IPS-NIHi7 (cell line): ENCODE results near the gene C12orf57.

Experiments used
- DNase-seq: peaks from one replicate; pipeline ENCODE4 v3.0.0; 2012; ENCODE audit warnings: mixed read lengths; ENCODE audit errors: extremely low spot score

C12orf57 gene

DNA sequence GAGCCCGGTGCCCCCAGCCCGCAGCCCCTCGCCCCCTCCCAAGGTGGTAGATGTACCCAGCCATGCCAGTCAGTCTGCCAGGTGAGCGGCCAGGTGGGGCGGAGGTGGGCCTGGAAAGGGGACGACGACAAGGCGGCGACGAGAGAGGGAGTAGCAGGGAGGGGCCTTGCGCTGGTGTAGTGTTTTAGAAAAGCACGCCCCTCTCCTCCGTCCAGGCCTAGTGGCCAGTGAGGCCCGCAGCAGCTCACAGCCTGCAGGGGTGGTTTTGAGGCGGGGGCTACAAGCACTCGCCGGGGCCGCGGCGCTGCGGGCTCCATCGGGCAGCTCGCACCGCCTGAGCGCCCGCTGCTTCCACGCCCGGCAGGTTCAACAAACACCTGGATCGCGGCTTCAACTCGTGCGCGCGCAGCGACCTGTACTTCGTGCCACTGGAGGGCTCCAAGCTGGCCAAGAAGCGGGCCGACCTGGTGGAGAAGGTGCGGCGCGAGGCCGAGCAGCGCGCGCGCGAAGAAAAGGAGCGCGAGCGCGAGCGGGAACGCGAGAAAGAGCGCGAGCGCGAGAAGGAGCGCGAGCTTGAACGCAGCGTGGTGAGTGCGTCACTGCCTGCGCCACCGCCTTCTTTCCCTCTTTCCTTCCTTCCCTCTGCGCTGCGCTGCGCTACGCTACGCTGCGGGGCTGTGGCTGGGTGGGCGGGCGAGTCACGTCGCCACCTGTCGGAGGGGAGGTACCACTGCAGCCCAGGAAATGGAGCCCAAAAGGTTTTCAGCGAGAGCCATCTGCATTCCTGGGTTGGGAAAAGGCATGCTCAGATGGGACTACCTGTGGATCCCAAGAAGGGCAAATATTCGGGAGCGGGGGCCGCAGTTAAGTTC lies 6.1 kb upstream of the C12orf57 start:
- DNase-seq: peak; percentile 75

DNA sequence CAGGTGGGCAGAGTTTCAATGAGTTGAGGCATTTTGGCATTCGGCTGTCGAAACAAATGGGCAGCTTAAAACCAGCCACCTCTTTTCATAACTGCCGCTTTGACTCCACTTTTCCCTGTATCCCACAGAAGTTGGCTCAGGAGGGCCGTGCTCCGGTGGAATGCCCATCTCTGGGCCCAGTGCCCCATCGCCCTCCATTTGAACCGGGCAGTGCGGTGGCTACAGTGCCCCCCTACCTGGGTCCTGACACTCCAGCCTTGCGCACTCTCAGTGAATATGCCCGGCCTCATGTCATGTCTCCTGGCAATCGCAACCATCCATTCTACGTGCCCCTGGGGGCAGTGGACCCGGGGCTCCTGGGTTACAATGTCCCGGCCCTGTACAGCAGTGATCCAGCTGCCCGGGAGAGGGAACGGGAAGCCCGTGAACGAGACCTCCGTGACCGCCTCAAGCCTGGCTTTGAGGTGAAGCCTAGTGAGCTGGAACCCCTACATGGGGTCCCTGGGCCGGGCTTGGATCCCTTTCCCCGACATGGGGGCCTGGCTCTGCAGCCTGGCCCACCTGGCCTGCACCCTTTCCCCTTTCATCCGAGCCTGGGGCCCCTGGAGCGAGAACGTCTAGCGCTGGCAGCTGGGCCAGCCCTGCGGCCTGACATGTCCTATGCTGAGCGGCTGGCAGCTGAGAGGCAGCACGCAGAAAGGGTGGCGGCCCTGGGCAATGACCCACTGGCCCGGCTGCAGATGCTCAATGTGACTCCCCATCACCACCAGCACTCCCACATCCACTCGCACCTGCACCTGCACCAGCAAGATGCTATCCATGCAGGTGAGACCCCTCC lies 5.2 kb upstream of the C12orf57 start:
- no peak for DNase-seq

DNA sequence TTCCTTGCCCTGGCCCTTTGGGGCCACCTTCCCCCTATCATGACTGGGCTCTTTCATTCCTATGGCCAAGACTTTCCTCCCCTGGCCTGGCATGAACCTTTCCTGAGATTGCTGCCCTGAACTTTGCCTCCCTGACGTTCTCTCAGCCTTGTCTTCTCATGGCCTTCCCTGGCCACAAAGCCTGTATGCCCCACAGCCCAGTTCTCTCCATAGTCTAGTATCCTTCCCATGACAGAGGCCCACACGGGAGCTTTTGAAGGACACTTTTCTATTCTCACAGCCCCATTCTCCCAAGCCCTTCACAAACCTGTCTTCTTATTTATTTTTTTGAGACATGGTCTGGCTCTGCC lies 4.7 kb upstream of the C12orf57 start:
- DNase-seq: no peak

DNA sequence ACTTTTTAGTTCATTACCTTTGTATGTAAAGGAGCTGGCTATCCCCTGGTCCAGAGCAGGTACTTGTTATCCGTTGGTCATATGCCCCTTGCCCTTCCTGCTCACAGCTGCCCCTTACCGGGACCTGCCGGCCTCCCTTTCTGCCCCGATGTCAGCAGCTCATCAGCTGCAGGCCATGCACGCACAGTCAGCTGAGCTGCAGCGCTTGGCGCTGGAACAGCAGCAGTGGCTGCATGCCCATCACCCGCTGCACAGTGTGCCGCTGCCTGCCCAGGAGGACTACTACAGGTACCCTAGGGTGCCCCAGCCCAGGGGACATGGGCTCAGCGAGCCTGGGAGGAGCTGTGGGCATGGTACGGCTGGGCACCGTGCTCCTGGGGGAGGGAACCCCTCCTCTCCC lies 2.6 kb upstream of the C12orf57 start:
- DNase-seq: no peak

DNA sequence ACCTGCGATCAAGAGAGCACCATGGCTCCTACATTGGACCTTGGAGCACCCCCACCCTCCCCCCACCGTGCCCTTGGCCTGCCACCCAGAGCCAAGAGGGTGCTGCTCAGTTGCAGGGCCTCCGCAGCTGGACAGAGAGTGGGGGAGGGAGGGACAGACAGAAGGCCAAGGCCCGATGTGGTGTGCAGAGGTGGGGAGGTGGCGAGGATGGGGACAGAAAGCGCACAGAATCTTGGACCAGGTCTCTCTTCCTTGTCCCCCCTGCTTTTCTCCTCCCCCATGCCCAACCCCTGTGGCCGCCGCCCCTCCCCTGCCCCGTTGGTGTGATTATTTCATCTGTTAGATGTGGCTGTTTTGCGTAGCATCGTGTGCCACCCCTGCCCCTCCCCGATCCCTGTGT lies 2.0 kb upstream of the C12orf57 start:
- DNase-seq: no peak

DNA sequence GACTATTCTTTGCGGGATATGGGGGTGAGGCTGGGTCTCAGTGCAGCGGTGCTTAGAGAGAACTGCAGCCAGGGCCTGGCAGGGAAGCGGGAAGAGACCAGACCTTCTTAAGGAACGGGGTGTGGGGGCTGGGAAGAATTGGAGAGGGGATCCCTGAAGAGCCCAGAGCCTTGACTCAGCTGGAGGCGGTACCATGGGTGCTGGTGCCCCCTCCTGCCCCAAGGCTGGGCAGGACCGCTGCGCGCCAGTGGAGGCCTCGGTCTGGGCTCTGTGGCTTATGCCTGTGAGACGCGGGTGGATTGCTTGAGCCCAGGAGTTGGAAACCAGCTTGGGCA lies 1.5 kb upstream of the C12orf57 start:
- no peak for DNase-seq

DNA sequence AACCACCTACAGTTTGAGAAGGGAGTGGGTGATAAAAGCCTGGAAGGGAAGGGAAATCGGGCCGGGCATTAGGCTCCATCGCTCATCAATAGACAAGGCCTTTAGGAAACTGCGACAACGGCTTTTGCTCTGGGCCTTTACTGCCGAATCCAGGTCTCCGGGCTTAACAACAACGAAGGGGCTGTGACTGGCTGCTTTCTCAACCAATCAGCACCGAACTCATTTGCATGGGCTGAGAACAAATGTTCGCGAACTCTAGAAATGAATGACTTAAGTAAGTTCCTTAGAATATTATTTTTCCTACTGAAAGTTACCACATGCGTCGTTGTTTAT lies 467 bp upstream of the C12orf57 start:
- peak; percentile 83 for DNase-seq

DNA sequence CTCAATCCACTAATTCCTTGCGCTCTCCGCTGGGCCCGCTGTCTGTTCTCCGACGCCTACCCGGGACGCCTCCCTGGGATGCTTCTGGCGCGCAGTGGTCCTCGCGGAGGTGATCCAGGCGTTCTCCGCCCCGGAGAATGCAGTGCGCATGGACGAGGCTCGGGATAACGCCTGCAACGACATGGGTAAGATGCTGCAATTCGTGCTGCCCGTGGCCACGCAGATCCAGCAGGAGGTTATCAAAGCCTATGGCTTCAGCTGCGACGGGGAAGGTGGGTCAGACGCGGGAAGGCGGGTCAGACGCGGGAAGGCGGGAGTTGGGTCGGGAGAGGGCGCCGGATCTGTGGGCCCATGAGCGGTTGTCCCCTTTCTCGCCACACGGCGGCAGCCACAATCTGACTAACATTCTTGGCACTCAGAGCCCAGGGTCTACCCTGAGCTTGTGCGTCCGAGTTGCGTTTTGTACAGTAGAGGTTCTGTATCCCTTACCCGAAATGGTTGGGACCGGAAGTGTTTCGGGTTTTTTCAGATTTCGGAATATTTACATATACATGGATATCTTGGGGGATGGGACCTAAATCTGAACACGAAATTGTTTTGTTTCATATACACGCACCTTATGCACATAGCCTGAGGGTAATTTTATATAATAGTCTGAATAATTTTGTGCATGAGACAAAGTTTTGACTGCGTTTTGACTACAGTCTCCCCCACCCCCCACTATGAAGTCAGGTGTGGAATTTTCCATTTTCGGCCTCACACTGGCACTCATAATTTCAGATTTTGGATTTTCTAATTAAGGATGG lies 762 bp downstream of the C12orf57 start:
- DNase-seq: peak; percentile 80

DNA sequence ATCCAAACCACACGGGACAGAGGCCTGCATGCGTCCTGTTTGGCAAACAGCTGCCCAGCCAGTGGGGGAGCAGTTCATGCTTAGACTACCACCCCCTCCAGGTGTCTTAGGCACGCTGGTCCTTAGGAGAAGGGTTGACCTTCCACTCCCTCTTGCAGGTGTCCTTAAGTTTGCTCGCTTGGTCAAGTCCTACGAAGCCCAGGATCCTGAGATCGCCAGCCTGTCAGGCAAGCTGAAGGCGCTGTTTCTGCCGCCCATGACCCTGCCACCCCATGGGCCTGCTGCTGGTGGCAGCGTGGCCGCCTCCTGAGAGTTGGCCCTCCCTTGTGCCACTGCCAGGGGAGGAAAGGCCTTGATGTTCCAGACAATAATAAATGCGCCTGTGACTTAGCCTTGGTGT lies 1.8 kb downstream of the C12orf57 start:
- DNase-seq: no peak

DNA sequence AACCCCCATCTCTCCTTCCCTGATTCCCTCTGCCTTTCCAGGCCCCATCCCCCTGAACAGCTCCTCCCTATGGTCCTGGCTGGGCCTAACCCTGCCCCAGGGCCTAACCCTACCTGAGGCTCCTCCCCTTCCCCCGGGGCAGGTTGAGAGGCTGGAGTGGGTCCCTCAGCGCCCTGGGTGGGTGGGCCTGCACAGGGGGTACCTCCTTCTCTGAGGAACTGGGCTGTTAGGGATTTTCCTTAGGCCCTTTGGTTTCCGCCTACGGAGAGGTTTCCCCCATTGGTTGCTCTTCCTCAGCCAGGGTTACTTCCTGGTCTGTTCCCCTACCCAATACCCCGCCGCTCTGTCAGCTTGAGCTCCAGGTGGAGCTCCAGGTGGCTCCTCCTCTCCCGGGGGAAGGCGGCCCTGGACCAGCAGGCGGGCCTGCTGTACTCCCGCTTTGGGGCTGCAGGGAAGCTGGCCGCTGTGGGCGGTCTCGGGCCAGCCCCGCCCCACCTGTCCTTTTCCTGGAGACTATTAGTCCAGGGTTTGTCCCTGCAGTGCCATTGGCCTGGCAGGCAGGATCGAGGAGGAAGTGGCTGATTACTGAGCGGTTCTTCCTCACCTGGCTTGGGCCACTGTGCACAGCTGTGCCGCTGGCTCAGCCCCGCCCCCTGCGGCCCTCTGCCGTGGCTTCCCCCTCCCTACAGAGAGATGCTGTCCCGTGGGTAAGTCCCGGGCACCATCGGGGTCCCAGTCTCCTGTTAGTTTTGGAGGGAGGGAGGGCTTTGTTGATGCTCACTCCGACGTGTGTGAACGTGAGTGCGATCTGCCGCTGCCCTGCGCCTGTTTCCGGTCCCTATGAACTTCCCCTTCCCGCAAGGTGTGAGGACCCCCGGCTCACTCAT lies 2.5 kb downstream of the C12orf57 start:
- peak; percentile 94 for DNase-seq

DNA sequence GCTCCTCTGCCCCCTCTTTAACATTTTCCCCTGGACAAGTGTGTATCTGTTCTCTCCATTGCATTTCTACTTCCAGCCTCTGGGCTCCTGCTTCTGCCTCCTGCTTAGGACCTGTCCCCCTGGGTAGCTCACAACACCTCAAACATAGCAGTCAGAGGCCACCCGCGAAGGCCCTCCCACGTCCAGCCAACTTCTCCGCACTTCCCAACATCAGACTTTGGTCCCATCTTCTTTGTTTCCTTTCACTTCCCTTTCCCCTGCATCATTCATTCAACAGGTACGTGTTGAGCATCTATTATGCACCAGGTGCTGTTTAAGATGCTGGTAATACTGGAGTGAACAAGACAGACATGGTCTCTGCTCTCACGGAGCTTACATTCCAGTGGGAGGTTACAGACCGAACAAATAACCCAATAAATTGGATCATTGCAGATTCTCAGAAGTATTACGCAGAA lies 3.1 kb downstream of the C12orf57 start:
- DNase-seq: no peak

DNA sequence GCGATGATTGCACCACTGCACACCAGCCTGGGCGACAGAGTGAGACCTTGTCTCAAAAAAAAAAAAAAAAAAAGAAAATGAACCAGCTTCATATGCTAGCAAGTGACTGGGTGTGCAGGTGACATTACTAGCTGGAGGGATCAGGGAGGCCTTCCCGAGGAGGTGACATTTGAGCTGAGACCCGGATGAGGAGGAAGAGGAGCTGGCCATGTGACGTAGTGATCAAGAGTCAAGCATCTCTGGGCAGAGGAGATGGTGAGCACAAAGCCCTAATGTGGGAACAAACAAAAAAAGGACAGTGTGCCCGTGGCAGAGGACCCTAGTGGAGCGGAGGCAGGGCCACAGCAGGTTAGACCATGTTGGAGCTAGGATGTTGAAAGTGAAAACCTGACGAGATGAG lies 3.8 kb downstream of the C12orf57 start:
- no peak for DNase-seq

DNA sequence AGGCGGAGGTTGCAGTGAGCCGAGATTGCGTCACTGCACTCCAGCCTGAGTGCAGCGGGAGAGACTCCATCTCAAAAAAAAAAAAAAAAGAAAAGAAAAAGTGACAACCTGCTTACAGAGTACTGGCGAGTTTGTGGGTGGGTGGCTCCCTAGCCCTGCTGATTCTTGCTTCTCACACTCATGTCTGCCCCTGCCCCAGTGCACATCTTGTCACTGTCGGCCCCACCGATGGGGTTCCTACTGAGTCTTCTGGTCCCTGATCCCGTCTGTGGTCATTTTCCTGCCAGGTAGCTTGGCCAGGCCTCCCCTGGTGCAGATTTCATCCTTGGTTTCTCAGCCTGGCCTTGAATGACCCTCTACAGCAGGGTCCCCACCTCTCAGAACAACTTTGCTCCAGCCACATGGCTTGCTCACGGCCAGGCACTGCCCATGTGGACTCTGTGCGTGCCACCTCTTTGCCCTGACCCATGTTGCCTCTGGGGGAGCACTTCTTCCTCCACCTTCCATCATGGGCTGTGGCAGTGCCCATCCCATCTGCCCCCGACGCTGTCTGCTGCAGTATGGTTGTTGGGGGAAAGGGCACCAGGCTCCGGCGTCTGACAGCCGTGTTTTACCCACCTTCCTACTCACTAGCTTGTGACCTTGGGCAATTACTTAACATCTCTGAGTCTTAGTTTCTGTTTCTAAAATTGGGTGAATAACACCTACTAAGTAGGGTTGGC lies 5.2 kb downstream of the C12orf57 start:
- no peak for DNase-seq

DNA sequence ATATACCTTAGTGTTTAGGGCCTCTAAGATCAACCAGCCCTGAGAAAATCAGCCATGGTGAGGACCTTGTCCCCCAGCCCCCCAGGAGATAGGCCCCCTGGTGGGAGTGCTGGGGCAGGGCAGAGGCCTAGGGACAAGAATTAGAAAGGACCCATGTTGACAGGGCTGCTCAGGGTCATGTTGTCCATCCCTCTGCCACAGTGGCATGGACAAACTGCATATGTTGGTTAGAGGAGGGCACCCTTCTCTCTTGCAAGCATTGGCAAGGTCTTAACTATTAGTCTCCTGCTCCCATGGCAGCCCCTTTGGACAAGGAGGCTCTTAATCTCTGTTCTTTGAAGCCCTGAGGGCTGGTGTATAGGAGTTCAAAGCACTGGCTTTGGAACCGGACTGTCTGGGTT lies 6.6 kb downstream of the C12orf57 start:
- no peak for DNase-seq

DNA sequence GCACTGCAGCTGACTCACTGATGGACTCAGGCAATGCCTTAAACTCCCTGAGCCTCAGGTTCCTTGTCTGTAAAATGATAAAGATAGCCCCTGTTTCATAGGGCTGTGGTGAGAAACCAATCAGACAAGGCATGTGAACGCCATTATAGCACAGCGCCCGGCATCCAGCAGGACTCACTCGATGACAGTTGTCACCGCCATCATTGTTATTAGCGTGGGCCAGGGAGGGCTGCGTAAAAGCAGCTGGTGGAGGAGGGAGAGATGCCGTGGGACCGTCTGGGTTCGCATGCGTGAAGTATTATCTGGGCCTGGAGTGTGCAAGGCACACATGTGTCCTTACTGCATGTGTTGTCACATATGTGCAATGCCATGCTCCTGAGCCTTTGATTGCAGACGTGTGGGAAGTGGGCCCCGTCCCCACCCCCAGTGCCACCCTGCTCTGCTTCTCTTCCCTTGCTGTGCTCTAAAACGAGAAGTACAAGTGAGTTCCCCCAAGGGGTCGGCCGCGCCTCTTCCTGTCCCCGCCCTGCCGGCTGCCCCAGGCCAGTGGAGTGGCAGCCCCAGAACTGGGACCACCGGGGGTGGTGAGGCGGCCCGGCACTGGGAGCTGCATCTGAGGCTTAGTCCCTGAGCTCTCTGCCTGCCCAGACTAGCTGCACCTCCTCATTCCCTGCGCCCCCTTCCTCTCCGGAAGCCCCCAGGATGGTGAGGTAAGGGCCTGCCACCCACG lies 7.2 kb downstream of the C12orf57 start, which contains the start of gene PTPN6:
TSS of gene PTPN6 (plus strand) at position 546 of the 730 bp plus-strand sequence. CDS start at position 703, 157 bp downstream.
- no peak for DNase-seq

DNA sequence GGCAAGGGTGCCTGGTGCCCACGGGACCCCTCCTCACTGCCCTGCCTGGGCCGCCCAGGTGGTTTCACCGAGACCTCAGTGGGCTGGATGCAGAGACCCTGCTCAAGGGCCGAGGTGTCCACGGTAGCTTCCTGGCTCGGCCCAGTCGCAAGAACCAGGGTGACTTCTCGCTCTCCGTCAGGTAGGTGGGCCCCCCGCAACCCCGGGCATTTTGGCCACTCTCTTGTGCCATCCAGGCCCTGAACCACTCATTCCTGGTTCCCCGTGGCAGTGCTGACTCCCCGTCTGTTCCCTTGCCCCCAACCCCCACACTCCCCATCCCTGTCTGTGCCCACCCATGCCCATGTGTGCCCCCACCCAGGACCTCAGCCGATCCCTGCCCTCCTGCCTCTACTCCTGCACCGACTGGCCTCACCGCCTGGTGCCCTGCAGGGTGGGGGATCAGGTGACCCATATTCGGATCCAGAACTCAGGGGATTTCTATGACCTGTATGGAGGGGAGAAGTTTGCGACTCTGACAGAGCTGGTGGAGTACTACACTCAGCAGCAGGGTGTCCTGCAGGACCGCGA lies 7.8 kb downstream of the C12orf57 start:
- DNase-seq: no peak

DNA sequence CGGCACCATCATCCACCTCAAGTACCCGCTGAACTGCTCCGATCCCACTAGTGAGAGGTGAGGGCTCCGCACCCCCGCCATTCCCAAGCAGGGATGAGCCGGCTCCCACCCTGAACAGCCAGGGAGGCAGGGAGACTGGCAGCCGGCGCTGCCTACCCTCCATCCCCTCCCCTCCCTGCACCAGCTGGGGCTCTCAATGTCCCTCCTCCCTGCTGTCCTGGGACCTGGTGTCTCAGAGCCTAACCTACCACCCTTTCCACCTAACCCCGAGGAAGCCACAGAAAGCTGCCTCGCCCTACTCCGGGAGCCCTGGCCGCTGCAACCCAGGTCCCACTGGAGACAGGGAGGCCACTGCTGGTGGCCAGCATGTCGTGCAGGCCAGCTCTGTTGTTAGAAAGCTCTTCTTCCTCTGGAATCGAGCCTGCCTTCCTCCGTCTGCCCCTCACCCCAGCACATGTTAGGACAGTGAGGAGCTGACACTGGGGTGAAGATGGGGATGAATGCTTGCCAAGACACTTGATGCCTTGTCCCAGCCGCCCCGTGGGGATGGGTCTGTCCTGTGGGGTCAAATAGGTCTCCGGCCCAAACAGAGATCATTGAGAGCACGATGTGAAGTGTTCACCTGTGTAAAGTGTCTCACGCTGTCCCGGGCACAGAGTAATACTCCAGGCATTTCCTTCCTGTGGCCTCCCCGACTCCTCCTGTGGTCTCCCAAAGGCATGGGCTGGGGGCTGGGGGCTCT lies 8.5 kb downstream of the C12orf57 start:
- no peak for DNase-seq

DNA sequence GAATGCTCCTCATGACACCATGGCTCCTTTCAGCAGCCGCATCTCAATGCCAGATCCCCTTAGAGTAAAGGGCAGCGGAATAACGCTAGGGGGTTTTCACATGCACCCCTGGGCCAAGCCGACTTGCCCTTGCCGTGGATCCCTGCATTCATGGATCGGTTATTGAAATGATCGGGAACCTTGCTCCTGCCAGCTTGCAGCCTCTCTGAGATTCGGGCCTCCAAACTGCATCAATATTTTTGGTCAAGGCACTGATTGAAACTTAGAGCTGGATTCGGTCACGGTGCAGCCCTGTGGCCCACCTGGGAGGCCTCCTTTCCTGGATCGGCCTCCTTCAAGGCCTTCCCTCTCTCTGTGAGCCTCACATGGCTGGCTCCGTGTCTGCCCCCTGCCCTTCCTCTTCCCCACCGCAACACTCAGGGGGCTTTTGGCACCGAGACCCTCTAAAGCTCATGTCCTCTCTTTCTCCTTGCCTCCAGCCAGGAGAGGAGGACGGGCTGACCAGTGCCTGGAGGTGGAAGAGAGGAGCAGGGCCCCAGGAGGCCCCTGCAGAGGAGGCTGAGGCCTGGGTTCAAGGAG lies 9.1 kb downstream of the C12orf57 start:
- DNase-seq: no peak
